Measurements from ENCODE around the gene MMS22L. TPM values are rescaled to one million over a fixed set of nuclear protein-coding genes. Genes with fewer than 3 reads are reported as not detected.

The MMS22L gene
- total RNA-seq, 1 experiment from 2014 or later: 52.8 TPM

GRCh38 chr6:97195117-97195516 is 87.9 kb downstream of the MMS22L start:
- Histone ChIP-seq H3K27ac (ENCODE audit: insufficient read length, low read depth, low read length) (no peak overlapping the region), H3K4me1 (ENCODE audit: insufficient read depth, low read length) (no peaks in the 10 kb centered on the region), H4K91ac (ENCODE audit: insufficient read length, low read depth, low read length) (no peak overlapping the region), H3K9ac (ENCODE audit: extremely low read depth, insufficient read length, low read length) (no peak overlapping the region), H3K23ac (ENCODE audit: insufficient read length, low read depth, low read length) (no peak overlapping the region), H3K79me1 (ENCODE audit: insufficient read depth, low read depth, low read length, poor library complexity, severe bottlenecking) (no peaks in the 10 kb centered on the region), H3K23me2 (ENCODE audit: insufficient read length, low read depth, low read length, poor library complexity, severe bottlenecking) (no peaks in the 10 kb centered on the region), H2AK5ac (ENCODE audit: insufficient read length, low read length) (no peak overlapping the region), H2BK120ac (ENCODE audit: low read depth, low read length, poor library complexity, severe bottlenecking) (no peak overlapping the region), H3K9me3 (ENCODE audit: control insufficient read depth, low read depth, low read length) (no peaks in the 10 kb centered on the region), H3K4ac (ENCODE audit: low read depth, low read length) (no peak overlapping the region), H3T11ph (ENCODE audit: low read length) (no peak overlapping the region), H3K14ac (ENCODE audit: insufficient read depth, low read length) (no peak overlapping the region), H4K20me1 (ENCODE audit: control insufficient read depth, insufficient read depth, insufficient read length) (no peaks in the 10 kb centered on the region), H4K5ac (ENCODE audit: insufficient read length, low read depth, low read length) (no peak overlapping the region), H3K56ac (ENCODE audit: insufficient read length, low read depth, low read length) (no peak overlapping the region), H3K79me2 (ENCODE audit: insufficient read depth, low read length) (no peaks in the 10 kb centered on the region), H4K8ac (replicated peaks; ENCODE audit: insufficient read length, low read depth, low read length) (no peak overlapping the region), H2BK15ac (ENCODE audit: low read depth, low read length) (no peak overlapping the region), H3K18ac (ENCODE audit: insufficient read length, low read depth, low read length) (no peak overlapping the region), H3K4me2 (ENCODE audit: insufficient read depth, insufficient read length, low read length) (no peak overlapping the region), H2BK5ac (ENCODE audit: insufficient read length, low read length) (no peak overlapping the region), H2BK20ac (ENCODE audit: low read depth, low read length, poor library complexity, severe bottlenecking) (no peak overlapping the region), H3K27me3 (ENCODE audit: insufficient read depth, low read length) (no peaks in the 10 kb centered on the region), H2AFZ (ENCODE audit: low read length) (no peak overlapping the region), H2BK12ac (ENCODE audit: insufficient read length, low read depth, low read length) (no peak overlapping the region)
- H3K27me3 Mint-ChIP-seq (ENCODE audit: low read depth): no peaks in the 10 kb centered on the region
- peaks cover 3 to 4% of the 10 kb centered on the region in 2 experiments; a peak in 3 of 4 replicates for H3K4me1 Mint-ChIP-seq
- WGBS (ENCODE audit: extremely low coverage, insufficient read length, low lambda C conversion rate): no CpG with 5 or more reads among the region's 1 CpG
- no peak for DNase-seq
- H3K36me3 Mint-ChIP-seq (ENCODE audit: insufficient read depth in 1 of 3, low read depth in 3 of 3): peaks cover 0 to 7% (median 5%) of the 10 kb centered on the region in 3 experiments; a peak in 6 of 7 replicates
- no peak overlapping the region for H3K4me3 Mint-ChIP-seq
- H3K27ac Mint-ChIP-seq: no peak overlapping the region
- TF ChIP-seq CTCF (conservative IDR thresholded peaks at IDR 0.05): no peak
- no peaks in the 10 kb centered on the region; a peak in 1 of 5 replicates for H3K9me3 Mint-ChIP-seq

All from H9 (cell line).